GM13976 (cell line): ENCODE data around the gene MGLL.

ENCODE experiments used
- DNase-seq: peaks from one replicate; pipeline ENCODE4 v3.0.0; 2012; ENCODE audit warnings: low spot score
- CTCF ChIP-seq: IDR thresholded peaks from 2 replicates; pipeline ENCODE4 v1.5.1; 2012; ENCODE audit warnings: borderline replicate concordance, mild to moderate bottlenecking; ENCODE audit not compliant: insufficient read depth; ENCODE audit errors: extremely low read depth, missing control alignments, control extremely low read depth
- in situ Hi-C: fragments of 300-500 bp; cut with MboI; formaldehyde crosslinking; loops from one replicate; pipeline ENCODE4 v1.12.0; 2022; ENCODE audit warnings: low sequenced_read_pairs, mixed read lengths, inconsistent platforms; ENCODE audit not compliant: unreplicated experiment

Gene MGLL

DNA sequence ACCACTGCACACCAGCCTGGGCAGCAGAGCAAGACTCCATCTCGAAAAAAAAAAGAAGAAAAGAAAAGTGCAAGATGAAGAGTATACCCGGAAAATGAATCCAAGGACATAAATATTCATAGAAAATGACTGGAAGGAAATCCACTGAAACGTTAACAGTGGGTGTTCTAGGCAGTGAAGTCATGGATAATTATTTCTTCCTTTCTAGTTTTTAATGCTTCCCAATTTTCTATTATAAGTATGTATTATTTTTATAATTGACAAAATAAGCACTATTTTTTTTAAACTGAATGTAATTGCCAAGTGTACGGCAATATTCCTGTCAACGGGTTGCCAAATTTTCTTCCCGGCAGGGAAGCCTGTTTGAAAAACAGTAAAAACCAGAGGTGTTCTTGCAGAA lies 37.4 kb upstream of the MGLL start:
- no peak for DNase-seq
- in situ Hi-C loops: no loop called here
- no peak for TF ChIP-seq CTCF

DNA sequence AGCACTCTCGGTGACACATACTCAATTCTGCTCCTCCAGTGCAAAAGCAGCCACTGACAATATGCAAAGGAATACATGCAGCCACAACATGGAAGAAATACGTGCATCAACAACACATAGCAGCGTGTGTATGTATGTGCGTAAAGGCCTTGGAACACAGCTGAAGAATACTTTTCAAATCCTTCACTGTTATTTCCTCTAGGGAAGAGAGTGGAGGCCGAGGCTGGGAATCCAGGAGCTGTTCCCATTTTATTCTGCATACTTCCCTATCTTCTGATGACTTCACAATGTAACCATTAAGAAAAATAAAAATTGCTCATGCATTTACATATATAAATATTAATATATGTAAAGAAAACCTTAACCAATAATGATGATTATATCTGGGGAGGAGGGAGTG lies 36.6 kb upstream of the MGLL start:
- in situ Hi-C loops: no loop called here
- TF ChIP-seq CTCF: no peak
- no peak for DNase-seq

- in situ Hi-C loops: no loop called here
- TF ChIP-seq CTCF: no peak
- no peak for DNase-seq
Measured at GRCh38 chr3:127858521-127858920, 36.2 kb upstream of the MGLL start.

DNA sequence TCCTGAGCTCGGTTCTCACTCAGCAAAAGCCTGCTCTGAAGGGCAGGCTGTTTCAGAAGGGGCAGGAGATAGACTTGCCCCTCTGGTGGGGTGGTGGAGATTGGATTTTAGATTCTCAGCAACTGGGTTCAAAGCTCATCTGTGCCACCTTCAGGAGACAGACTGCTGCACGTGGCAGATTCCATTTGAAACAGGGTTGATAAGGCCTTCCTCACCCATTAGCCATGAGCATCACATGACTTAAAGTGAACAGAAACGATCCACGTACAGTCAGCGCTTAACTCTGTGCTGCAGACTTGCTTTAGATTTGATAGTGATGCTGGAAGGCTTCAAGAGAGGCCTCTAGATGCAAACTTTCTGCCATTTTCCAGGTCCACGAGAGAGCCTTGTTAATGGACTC lies 35.0 kb upstream of the MGLL start:
- peak; percentile 49 for DNase-seq
- peak; percentile 40 for TF ChIP-seq CTCF
- in situ Hi-C loops: no loop called here

DNA sequence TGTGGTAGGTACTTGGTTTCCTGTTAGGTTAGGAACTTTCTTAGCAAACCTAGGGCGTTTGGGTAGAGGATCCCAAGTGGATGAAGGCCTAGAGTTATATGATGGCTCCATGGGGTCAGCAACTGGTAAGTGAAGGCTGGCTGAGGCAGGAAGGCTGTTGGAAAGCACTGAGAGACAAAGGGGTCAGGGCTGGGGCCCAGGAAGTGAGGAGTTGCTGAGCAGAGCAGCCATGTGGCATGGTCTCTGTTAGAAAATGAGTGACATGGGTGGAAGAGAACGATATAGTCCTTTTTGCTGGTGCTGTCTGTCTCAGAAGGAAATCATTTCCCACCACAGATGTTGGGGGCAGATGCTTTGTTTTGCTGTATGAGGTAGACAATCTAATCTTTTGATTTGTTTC lies 34.5 kb upstream of the MGLL start:
- in situ Hi-C loops: no loop called here
- DNase-seq: no peak
- no peak for TF ChIP-seq CTCF

- DNase-seq: no peak
- in situ Hi-C loops: no loop called here
- no peak for TF ChIP-seq CTCF
Measured at GRCh38 chr3:127855246-127855645, 32.9 kb upstream of the MGLL start.

GRCh38 chr3:127853681-127854080 lies 31.4 kb upstream of the MGLL start:
- DNase-seq: no peak
- in situ Hi-C loops: no loop called here
- TF ChIP-seq CTCF: no peak
